Measurements from ENCODE around the gene C12orf75.

The C12orf75 gene

DNA sequence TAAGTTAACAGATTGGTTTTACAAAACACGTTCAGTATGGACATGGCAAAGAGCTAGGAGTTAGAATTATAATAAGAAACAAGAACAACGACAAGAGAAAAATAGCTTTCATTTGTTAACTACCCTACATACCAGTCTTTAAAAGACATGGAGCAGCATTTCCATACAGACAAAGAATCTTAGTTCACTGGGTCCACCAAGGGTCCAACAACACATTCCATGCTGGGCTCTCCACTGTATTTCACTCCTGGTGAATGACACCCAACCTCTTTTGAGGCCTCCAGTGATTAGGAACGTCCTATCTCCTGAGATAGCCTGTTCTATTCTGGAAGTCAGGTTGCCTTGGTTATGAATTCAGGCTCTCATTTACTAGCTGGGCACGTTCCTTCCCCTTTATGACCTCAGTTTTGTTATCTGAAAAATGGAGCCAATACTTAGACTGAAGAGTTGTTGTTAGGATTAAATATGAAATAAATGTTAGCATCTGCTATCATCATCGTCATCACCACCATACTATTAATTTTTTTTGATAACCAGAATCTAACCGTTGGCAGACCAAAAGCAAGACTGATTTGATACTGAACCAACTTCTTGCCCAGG, 37.7 kb downstream of the C12orf75 start:
- ChIA-PET CTCF (interaction anchor here (0.6 to 1.3 kb wide), 3 partner anchors 18 to 175 kb away, joined by 3 read pairs; no protein-coding TSS in a partner anchor), POLR2A (ENCODE audit: low non-redundant PET) (no interaction called here)
- DNase-seq (ENCODE audit: low spot score): no peak
- no peak overlapping the region for H3K27ac ChIP-seq
- TF ChIP-seq, protein P1, sequence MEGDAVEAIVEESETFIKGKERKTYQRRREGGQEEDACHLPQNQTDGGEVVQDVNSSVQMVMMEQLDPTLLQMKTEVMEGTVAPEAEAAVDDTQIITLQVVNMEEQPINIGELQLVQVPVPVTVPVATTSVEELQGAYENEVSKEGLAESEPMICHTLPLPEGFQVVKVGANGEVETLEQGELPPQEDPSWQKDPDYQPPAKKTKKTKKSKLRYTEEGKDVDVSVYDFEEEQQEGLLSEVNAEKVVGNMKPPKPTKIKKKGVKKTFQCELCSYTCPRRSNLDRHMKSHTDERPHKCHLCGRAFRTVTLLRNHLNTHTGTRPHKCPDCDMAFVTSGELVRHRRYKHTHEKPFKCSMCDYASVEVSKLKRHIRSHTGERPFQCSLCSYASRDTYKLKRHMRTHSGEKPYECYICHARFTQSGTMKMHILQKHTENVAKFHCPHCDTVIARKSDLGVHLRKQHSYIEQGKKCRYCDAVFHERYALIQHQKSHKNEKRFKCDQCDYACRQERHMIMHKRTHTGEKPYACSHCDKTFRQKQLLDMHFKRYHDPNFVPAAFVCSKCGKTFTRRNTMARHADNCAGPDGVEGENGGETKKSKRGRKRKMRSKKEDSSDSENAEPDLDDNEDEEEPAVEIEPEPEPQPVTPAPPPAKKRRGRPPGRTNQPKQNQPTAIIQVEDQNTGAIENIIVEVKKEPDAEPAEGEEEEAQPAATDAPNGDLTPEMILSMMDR (conservative IDR thresholded peaks at IDR 0.05; ENCODE audit: low read depth): no peak

DNA sequence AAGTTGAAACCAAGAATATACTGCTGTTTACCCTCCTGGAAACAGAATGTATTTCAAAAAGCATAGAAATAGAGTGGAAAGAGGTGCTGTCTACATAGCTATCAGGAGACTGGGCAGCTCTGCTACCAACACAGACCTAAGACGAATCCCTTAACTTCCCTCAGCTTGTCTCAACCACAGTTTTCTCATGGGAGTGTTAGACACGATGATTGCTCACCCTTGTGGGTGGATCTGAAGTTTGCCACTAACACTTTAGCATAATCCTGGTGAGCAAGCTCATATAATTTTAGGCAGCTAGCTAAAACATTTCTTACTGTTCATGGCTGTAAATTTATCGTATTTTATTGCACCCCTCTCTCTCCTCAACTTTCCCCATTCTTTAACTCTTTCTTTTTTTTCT, 38.5 kb downstream of the C12orf75 start:
- TF ChIP-seq, protein P1 (conservative IDR thresholded peaks at IDR 0.05; ENCODE audit: low read depth): no peak
- ChIA-PET CTCF (interaction anchor here (0.6 to 0.7 kb wide), 5 partner anchors 12 to 560 kb away, joined by 3 to 7 read pairs (median 3); no protein-coding TSS in a partner anchor), POLR2A (ENCODE audit: low non-redundant PET) (no interaction called here)
- DNase-seq (ENCODE audit: low spot score): no peak
- H3K27ac ChIP-seq: no peak overlapping the region

- no peak for DNase-seq (ENCODE audit: low spot score)
- ChIA-PET POLR2A (ENCODE audit: low non-redundant PET) (no interaction called here), CTCF (interaction anchor here (0.6 to 0.9 kb wide), 3 partner anchors 9 to 510 kb away, joined by 3 to 4 read pairs (median 3); no protein-coding TSS in a partner anchor)
- H3K27ac ChIP-seq: no peak overlapping the region
- TF ChIP-seq, protein P1 (conservative IDR thresholded peaks at IDR 0.05; ENCODE audit: low read depth): no peak
Observed at GRCh38 chr12:105374303-105374702, 43.8 kb downstream of the C12orf75 start.

DNA sequence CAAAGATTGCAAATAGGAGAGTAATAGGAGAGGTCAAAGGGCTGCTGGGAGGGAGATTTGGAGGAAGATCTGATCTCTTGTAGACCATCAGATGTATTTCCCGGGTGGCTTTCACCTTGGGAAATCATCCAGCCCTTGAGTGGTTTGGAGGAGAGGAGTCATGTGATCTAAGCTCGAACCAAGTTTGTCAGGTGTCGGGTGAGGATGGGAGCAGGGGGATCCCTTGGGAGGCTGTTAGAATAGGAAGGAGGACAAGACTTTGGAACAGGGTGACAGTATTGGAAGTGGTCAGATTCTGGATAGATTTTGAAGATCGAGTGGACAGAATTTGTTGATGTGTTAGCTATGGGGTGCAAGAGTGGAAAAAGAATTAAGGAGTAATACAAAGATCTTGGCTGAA, 46.6 kb downstream of the C12orf75 start:
- TF ChIP-seq, protein P1 (conservative IDR thresholded peaks at IDR 0.05; ENCODE audit: low read depth): no peak
- H3K27ac ChIP-seq: no peak overlapping the region
- ChIA-PET CTCF (no interaction called here), POLR2A (ENCODE audit: low non-redundant PET) (no interaction called here)
- DNase-seq (ENCODE audit: low spot score): no peak

- ChIA-PET CTCF (interaction anchor here (0.6 to 0.7 kb wide), 3 partner anchors 77 to 936 kb away, joined by 3 to 5 read pairs (median 3); no protein-coding TSS in a partner anchor), POLR2A (ENCODE audit: low non-redundant PET) (no interaction called here)
- H3K27ac ChIP-seq: no peak overlapping the region
- no peak for DNase-seq (ENCODE audit: low spot score)
- TF ChIP-seq, protein P1 (conservative IDR thresholded peaks at IDR 0.05; ENCODE audit: low read depth): no peak
Observed at GRCh38 chr12:105378911-105379310, 48.4 kb downstream of the C12orf75 start.

GRCh38 chr12:105382771-105383622, 52.5 kb downstream of the C12orf75 start:
- POLR2A ChIA-PET (ENCODE audit: low non-redundant PET): interaction anchor here (0.5 kb wide), 1 partner anchor 243 kb away, joined by 5 read pairs; no protein-coding TSS in a partner anchor
- TF ChIP-seq, protein P1 (conservative IDR thresholded peaks at IDR 0.05; ENCODE audit: low read depth): peak; percentile 82
- peak; percentile 80 for DNase-seq (ENCODE audit: low spot score)
- CTCF ChIA-PET: interaction anchor here (0.7 kb wide), 1 partner anchor 9 kb away, joined by 3 read pairs; no protein-coding TSS in a partner anchor
- no peak overlapping the region for H3K27ac ChIP-seq
